Kidney (tissue), 14 donors: ENCODE results near the gene SMIM33. TPM values are rescaled to one million over a fixed set of nuclear protein-coding genes. Genes with fewer than 3 reads are reported as not detected.
"Not testable (repeated sequence)": the region's sequence is repeated elsewhere in the genome, so short reads cannot be mapped to it uniquely, and the experiment has no call there.

ENCODE experiments used
- DNase-seq, 5 donors: peaks; one replicate each; pipeline ENCODE4 v3.0.0-alpha.2; 2013 to 2020
- FAIRE-seq: peaks from 2 replicates; lab custom pipeline; 2012; peaks lifted over from hg19 to GRCh38; lab: Jason Lieb, UNC
- H3K27ac ChIP-seq, 2 donors: one replicate each; pipeline ENCODE4 v1.7.0; 2013; ENCODE audit warnings: low read depth in 2 of 2, low read length in 2 of 2, inconsistent platforms in 1 of 2
- H3K27me3 ChIP-seq: one replicate; pipeline ENCODE4 v1.7.1; 2013; ENCODE audit warnings: low read length, inconsistent platforms; ENCODE audit not compliant: control insufficient read depth, insufficient read depth
- H3K36me3 ChIP-seq, 3 donors: one replicate each; pipeline versions ENCODE4 v1.7.0 to v1.7.1; 2013; ENCODE audit warnings: low read length in 3 of 3, control low read depth in 1 of 3, inconsistent platforms in 1 of 3; ENCODE audit not compliant: insufficient read depth in 3 of 3, control insufficient read depth in 2 of 3
- H3K4me1 ChIP-seq, 3 donors: one replicate each; pipeline versions ENCODE4 v1.7.0 to v1.7.1; 2013; ENCODE audit warnings: low read length in 3 of 3, inconsistent platforms in 1 of 3, low read depth in 1 of 3; ENCODE audit not compliant: control insufficient read depth in 2 of 3, insufficient read depth in 2 of 3
- H3K4me3 ChIP-seq, 3 donors: one replicate each; pipeline versions ENCODE4 v1.7.0 to v1.8.1; 2013; ENCODE audit warnings: low read length in 3 of 3, control low read depth in 1 of 3, inconsistent platforms in 1 of 3
- H3K9ac ChIP-seq, 3 donors: one replicate each; pipeline versions ENCODE4 v1.7.0 to v1.7.1; 2013; ENCODE audit warnings: low read length in 3 of 3, control low read depth in 1 of 3, inconsistent platforms in 1 of 3
- H3K9me3 ChIP-seq, 3 donors: one replicate each; pipeline versions ENCODE4 v1.7.0 to v1.7.1; 2013; ENCODE audit warnings: low read length in 3 of 3, control low read depth in 1 of 3, inconsistent platforms in 1 of 3; ENCODE audit not compliant: control insufficient read depth in 2 of 3, insufficient read depth in 1 of 3
- CTCF ChIP-seq: IDR thresholded peaks from 3 replicates; pipeline ENCODE4 v1.5.1; 2012; ENCODE audit warnings: mild to moderate bottlenecking, moderate library complexity, borderline replicate concordance; ENCODE audit not compliant: insufficient read depth; ENCODE audit errors: extremely low read depth
- intact Hi-C: fragments of 100-400 bp; cut with DNase I; formaldehyde crosslinking; loops from one replicate; pipeline ENCODE4 v1.11.1; 2022
- polyA plus RNA-seq: library from polyadenylated mRNA; stranded (reverse); fragments of 350-450 nt; fragmentation: Illumina TruSeq; extraction: RNeasy Lipid Tissue Mini Kit (QIAGEN cat#74804); gene quantifications from one replicate; pipeline ENCODE4 v1.2.3, GENCODE V29; 2014; ENCODE audit warnings: low read depth, low replicate concordance; ENCODE audit not compliant: insufficient read depth
- total RNA-seq: library from RNA; stranded (reverse); fragmentation: NEBNext Ultra II Directional; extraction: Animal tissue kit (Norgen Biotek cat#: 25700); gene quantifications from one replicate; pipeline ENCODE4 v1.2.1, GENCODE V29; 2021
- donor health status: control.
- donor health status: control.
- donor health status: control.
- donor health status: control.
- donor health status: control.
- donor health status: DM: yes; HTN: yes; CAD: no.
- donor health status: Normal renal cell carcinoma (clear cell type).

Gene SMIM33
- total and polyA plus RNA-seq, 2 donors from 2014 or later, result 0.13 TPM; not detected in 1

- H3K36me3 ChIP-seq, result no peaks in the 10 kb centered on the region
- H3K9me3 ChIP-seq, result no peaks in the 10 kb centered on the region
- H3K4me1 ChIP-seq, result peaks cover 0 to 11% (median 8%) of the 10 kb centered on the region in 3 donors
- H3K9ac ChIP-seq, result peak overlapping the region in 2 of 3 donors; percentile 55 to 66
- intact Hi-C loops, result no loop called here
- peak overlapping the region in 1 of 2 donors; percentile 99 for H3K27ac ChIP-seq
- TF ChIP-seq CTCF, result no peak
- DNase-seq (no peak), FAIRE-seq (no peak)
- peak overlapping the region; percentile 82 to 95 (median 93) for H3K4me3 ChIP-seq
- H3K27me3 ChIP-seq, result no peaks in the 10 kb centered on the region
Observed at GRCh38 chr5:139438707-139439012, 32.1 kb upstream of the SMIM33 start.

GRCh38 chr5:139439013-139439903 lies 31.5 kb upstream of the SMIM33 start, which contains the start of gene DNAJC18:
DNAJC18 (minus strand) TSS chr5:139439525; CDS start chr5:139439445, 80 bp downstream.
- no peaks in the 10 kb centered on the region for H3K9me3 ChIP-seq
- H3K9ac ChIP-seq, result peak within 1 kb of the TSS; percentile 66 to 96 (median 94)
- H3K4me3 ChIP-seq, result peak within 1 kb of the TSS; percentile 93 to 98 (median 95)
- intact Hi-C loops, result no loop called here
- H3K4me1 ChIP-seq, result peaks cover 0 to 11% (median 8%) of the 10 kb centered on the region in 3 donors
- H3K36me3 ChIP-seq, result no peaks in the 10 kb centered on the region
- H3K27me3 ChIP-seq, result no peaks in the 10 kb centered on the region
- DNase-seq (peak; percentile 95 to 97 (median 96)), FAIRE-seq (no peak)
- peak within 1 kb of the TSS; percentile 94 to 99 for H3K27ac ChIP-seq
- TF ChIP-seq CTCF, result no peak

- intact Hi-C loops, H3K9me3 ChIP-seq, FAIRE-seq, H3K36me3 ChIP-seq, H3K27me3 ChIP-seq, H3K4me3 ChIP-seq, H3K27ac ChIP-seq, H3K9ac ChIP-seq, DNase-seq: not testable (repeated sequence)
- peaks cover 0 to 11% (median 8%) of the 10 kb centered on the region in 3 donors for H3K4me1 ChIP-seq
Observed at GRCh38 chr5:139440416-139440815, 30.4 kb upstream of the SMIM33 start.

GRCh38 chr5:139443831-139444453 lies 26.9 kb upstream of the SMIM33 start:
- Histone ChIP-seq H3K4me3 (no peak overlapping the region), H3K27me3 (no peaks in the 10 kb centered on the region), H3K9ac (no peak overlapping the region), H3K4me1 (peaks cover 0 to 6% (median 4%) of the 10 kb centered on the region in 3 donors), H3K27ac (no peak overlapping the region), H3K9me3 (no peaks in the 10 kb centered on the region), H3K36me3 (no peaks in the 10 kb centered on the region)
- peak in 3 of 5 donors; percentile 31 to 56 (median 42) for DNase-seq
- no peak for FAIRE-seq
- intact Hi-C loops, result no loop called here
- TF ChIP-seq CTCF, result no peak
